Measurements from ENCODE around the gene SOCS3.
"Not testable (repeated sequence)": the region's sequence is repeated elsewhere in the genome, so short reads cannot be mapped to it uniquely, and the experiment has no call there.

Gene SOCS3

GRCh38 chr17:78347453-78347852 is 12.4 kb downstream of the SOCS3 start:
- no peak for DNase-seq

DNA sequence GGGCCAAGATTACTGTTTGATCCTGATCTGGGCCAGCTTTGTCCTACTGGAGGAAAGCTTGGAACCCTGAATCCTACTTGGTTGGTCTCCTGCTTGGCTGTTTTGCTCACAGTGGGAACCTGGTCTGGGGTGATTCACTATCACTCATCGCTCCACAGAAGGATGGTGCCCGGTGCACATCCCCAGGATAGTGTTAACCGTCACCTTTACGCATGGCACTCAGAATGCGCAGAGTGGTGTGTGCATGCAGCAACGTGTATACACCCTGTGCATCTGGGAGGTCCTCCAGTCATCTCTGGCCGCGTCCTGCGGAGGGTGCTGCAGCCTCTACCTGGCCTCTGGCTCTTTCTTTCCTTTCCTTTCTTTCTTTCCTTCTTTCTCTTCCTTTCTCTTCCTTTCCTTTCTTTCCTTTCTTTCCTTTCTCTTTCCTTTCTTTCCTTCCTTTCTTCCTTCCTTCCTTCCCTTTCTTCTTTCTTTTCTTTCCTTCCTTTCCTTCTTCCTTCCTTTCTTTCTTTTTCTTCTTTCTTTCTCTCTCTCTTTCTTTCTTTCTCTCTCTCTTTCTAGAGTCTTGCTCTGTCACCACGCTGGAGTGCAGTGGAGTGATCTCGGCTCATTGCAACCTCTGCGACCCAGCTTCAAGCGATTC is 13.1 kb downstream of the SOCS3 start:
- DNase-seq, result no peak

DNA sequence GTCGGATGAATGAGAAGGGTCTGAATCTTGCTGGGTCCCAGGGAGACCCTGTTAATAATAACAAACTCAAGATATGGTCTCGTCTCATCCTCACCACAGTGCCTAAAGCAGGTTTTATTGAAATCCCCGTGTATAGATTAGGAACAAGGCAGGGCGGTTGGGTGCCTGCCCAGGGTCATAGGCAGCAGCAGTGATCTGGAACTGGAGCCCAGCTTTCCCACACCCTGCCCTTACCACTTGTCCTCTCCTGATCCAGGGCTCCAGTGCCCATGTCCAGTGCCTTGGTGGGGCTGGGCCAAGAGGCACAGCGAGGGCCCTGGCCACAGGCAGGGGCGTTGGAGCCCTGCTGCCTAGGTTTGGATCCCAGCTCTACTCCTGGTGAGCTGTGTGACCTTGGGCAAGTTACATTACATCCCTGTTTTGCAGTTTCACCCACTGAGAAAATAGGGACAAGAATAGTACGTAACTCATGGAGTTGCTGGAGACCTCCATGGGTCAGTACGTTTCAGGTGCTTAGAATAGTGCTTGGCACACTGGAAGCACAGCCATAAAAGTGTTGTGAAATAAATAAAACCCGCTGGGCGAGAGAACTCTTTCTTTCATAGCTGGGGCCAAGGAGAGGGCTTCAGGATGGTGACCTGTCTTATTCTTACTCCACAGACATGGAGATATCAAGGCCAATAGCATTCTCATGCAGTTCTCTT is 13.9 kb downstream of the SOCS3 start:
- no peak for DNase-seq

- DNase-seq, result no peak
These were observed 14.7 kb downstream of the SOCS3 start for GRCh38 chr17:78345172-78345571.

DNA sequence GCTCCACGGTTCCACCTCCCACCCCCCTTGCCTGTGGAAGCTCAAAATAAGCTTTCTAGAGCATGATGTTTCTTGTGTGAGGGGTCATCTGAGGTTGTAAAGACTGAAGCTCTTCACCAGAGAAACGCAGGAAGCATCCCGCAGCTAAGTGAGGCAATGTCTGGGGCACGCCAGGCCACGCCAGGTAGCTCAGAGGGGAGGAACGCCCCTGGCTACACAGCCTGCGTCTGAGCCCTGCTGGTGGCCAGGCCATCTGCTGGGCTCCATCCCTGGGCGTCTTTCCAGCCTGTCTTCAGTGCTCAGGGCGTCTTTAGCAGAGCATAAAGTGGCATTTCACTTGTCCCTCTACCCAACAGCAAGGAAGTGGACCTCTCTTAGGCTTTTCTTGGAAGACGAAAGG is 15.2 kb downstream of the SOCS3 start:
- no peak for DNase-seq

DNA sequence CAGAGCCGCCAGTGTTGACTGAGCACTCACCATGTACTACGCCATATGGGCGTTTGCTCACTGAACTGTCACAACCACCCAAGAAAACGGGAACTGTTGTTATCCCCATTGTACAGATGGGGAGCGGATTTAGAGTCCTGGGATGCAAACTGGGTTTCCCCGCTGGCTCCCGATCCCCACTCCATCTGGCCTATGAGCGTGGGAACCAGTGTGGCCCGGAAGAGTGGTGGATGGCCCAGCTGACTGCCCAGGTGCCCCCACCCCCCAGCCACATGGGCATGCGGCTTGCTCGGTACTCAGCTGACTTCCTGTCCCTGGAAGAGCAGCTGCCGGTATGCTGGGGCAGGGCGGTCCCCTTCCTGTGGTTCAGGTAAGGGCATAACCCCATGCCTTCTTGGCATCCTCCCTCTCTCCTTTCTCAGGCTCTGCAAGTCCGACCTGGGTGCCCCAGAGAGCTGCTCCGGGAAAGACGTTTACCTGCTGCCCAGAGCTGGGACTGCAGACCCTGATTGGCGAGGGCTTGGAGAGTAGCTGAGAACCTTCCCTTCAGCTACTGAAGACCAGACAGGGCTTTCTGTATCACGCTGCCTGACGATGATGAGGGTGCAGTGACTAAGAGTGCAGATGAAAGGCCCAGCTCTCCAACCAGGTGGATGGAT is 16.2 kb downstream of the SOCS3 start:
- no peak for DNase-seq

DNA sequence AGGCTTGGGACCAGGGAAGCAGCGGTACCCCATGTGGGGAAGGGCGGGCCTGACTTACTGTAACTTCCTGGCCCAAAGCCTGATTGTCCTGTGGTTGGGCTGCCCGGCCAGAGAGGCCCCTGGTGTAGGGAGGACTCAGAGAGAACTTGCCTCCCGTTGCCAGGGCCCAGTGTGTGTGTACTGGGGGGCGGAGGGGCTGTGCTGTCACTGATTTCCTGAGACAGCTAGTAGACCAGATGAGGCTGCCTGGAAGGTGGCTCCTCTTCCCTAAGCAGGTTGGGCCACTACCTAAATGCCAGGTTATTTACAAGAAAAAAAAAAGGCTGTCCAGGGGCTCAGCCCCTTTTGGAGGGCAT is 16.7 kb downstream of the SOCS3 start:
- peak; percentile 75 for DNase-seq

DNA sequence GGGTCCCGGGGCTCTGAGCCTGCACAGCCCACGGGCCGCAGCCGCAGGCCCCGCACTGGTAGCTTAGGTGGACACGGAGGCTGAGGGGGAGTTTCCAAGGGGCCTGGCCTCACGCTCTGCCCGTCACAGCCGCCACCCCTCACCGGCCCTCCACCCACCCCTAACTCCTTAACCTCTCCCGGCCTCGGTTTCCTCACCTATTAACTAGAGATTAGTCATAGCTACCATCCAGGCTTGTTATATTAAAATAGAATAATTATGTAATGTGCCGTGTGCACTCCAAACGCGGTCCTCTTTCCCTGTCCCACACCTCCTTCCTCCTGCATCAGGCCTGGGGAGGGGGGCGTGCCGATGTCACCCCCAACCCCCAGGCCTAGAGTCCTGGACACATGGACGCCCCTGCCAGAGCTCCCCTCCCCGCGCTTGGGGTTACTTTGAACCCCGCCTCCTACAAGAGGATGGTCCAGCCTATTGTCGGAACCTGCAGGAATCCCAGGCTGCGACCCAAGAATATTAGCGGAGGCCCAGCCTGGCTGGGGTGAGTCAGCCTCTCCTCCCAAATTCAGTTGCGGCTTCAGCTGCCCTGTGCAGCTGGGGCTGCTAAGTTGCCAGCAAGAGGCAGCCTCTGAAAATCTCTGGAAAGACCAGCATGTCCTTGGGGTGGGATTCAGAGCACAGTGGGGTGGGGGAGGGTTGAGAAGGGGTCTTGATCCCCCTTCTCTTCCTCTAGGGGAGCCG is 17.3 kb downstream of the SOCS3 start:
- peak; percentile 88 for DNase-seq

- peak; percentile 77 for DNase-seq
These were observed 18.1 kb downstream of the SOCS3 start for GRCh38 chr17:78341559-78342448.

DNA sequence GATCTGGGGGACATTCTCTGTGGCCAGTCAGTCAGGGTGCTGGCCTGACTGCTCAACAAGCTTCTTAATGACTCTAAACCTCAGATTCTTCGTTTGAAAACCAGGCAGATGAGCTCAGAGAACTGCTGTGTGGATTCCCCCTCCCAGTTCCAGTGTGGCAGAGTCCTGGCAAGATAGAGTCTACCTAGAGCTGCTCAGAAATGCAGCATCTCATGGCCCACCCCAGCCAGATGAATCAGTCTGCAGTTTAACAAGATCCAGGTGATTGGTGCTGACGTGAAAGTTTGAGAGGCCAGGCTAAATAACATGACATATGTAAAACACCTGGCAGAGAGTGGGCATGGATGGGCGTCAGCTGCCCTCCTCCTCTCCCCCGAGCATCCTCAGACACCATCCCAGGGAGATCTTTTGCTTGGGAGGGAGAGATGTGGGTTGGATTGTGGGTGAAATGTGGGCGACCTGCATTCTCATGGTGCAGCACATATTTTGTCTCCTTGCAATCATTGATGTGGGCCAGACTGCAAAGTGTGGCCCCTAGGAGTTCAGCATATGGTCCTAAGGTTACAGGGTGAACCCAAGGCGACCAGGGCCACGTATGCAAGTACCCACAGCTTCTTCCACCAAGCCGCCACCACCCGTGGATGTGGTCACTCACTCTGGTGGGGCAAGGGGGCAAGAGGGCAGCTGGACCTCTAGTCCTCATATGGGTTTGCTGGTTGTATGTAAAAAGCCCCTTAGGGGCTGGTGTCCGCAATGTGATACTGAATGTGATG is 19.5 kb downstream of the SOCS3 start:
- DNase-seq, result no peak

- DNase-seq, result no peak
These were observed 21.2 kb downstream of the SOCS3 start for GRCh38 chr17:78338486-78339259.

- peak; percentile 97 for DNase-seq
These were observed 22.4 kb downstream of the SOCS3 start for GRCh38 chr17:78337244-78338109.

DNA sequence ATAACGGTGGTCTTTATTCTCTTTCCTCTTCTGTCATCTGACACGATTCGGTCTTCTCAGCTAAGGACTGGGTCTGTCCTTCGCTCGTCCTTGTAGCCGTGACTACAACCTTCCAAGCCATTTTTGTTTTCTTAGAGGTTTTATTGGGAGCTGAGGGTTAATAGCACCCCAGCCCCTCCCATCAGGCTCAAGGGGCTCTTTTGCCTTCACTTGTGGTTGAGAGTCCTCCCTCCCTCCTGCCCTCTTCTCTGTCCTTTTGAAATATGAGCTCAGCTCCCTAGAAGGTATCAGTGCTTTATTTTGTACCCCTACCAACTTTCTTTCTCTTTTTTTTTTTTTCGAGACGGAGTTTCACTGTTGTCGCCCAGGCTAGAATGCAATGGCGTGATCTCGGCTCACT is 24.7 kb downstream of the SOCS3 start:
- no peak for DNase-seq

DNA sequence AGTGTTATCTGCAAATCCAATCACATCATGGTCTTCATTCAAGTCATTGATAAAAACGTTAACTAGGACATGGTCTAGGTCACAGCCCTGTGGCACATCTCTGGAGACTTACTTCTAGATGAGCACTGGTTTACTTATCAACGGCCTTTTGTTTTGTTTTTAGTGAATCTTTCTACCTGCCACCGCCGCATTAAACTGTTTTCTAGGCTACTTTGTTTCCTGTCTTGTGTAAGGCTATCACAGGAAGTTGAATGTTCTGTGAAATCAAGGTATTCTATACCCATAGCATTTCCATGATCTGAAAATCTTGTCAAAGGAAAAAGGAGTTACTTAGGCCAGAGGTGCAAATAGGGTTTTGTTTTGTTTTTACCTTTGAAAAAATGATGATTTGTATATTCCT is 26.9 kb downstream of the SOCS3 start:
- no peak for DNase-seq

DNA sequence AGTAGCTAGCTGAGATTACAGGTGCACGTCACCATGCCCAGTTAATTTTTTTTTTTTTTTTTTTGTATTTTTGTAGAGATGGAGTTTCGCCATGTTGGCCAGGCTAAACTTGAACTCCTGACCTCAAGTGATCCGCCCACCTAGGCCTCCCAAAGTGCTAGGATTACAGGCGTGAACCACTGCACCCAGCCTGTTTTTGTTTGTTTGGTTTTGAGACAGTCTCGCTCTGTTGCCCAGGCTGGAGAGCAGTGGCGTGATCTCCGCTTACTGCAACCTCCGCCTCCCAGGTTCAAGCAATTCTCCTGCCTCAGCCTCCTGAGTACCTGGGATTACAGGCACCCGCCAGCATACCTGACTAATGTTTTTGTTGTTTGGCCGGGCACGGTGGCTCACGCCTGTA is 28.5 kb downstream of the SOCS3 start:
- DNase-seq, result not testable (repeated sequence)

GRCh38 chr17:78330570-78331224 is 29.2 kb downstream of the SOCS3 start:
- DNase-seq, result peak; percentile 23

DNA sequence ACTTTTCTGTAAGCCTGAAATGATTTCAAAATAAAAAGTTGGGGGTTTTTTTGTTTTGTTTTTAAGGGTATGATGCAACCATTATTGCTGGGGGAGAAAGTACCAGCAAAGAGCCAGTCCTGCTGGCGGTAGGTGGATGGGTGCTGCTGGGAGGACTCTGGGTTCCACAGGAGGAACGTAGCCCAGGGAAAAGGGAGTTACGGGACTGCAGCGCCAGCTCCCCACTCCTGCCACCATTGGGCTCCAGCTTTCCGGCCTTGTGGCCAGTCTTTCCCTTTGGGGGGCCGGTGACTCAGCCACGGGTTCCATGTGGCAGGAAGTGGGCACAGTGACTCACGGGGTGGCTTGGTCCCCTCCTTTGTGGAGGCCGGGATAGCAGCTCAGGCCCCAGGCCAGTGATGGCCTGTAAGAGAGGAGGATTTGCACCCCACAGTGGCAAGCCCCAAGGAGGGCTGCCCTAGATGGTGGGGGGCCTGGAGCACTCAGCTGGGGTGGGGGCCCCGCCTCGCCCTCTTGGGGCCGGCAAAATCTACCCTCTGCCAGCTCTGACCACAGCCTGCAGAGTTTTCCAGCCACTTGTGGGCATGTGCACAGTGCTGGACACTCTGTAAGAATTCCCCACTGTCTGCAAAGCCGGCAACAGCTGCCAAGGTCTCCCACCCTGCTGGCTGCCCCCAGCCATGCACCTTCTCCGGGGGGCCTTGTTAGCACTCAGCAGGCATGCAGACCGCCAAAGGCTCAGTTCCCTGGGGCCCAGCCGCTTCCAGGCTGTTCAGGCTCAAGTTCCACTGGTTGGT is 30.4 kb downstream of the SOCS3 start:
- DNase-seq, result peak; percentile 92

DNA sequence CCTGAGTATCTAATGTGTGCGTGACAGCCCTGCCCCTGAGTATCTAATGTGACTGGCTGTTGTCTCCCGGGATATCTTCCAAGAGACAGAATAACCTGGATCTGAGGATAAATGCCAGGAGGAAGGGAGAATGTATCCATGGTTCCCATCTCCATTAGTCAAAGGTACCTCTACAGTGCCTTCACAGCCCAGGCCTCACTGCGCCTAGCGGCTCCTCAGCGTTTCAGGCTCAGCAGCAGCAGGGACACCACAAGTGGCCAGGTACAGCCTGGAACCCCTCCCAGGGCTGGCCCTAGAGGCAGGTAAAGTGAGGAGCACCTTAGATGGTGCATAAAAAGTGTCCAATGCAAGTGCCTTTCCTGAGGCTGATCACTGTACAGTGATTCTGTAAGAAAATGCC is 32.0 kb downstream of the SOCS3 start:
- DNase-seq, result no peak

All from HCEC 1CT (cell line).